Adrenal gland (tissue), 12 donors: ENCODE measurements around the gene KCNT2. TPM values are rescaled to one million over a fixed set of nuclear protein-coding genes. Genes with fewer than 3 reads are reported as not detected.
A peak's percentile ranks its signal among the peaks of the same experiment; 100 is the strongest.

Experiments used
- DNase-seq, 7 donors: peaks; one replicate each; pipeline ENCODE4 v3.0.0-alpha.2; 2019 to 2020
- H3K27ac ChIP-seq, 5 donors: fragments of 200-600 bp; sonication (generic) in 4 of 5; 1 replicate in 3 of 5; 2 replicates in 2 of 5; pipeline versions ENCODE4 v1.5.1 to v1.8.0; 2016 to 2020; ENCODE audit warnings: mild to moderate bottlenecking in 1 of 5
- H3K27me3 ChIP-seq: fragments of 200-600 bp; 2 replicates; pipeline ENCODE4 v1.8.0; 2021
- H3K36me3 ChIP-seq, 2 donors: fragments of 200-600 bp; replicated peaks in 1 of 2; 1 replicate in 1 of 2; 2 replicates in 1 of 2; pipeline versions ENCODE4 v1.5.1 to v1.8.0; 2018 to 2022
- H3K4me1 ChIP-seq, 2 donors: fragments of 200-600 bp; replicated peaks in 1 of 2; 1 replicate in 1 of 2; 2 replicates in 1 of 2; pipeline versions ENCODE4 v1.5.1 to v1.8.0; 2018 to 2021
- H3K4me3 ChIP-seq, 4 donors: fragments of 200-600 bp; sonication (generic) in 3 of 4; one replicate each; pipeline ENCODE4 v1.5.1; 2016 to 2018
- H3K9me3 ChIP-seq, 3 donors: fragments of 200-600 bp; sonication (generic) in 1 of 3; replicated peaks in 1 of 3; 1 replicate in 2 of 3; 2 replicates in 1 of 3; pipeline versions ENCODE4 v1.5.1 to v1.8.0; 2016 to 2021
- POLR2A ChIP-seq, 2 donors: fragments of 450-650 bp; IDR thresholded peaks; one replicate each; pipeline ENCODE4 v1.6.1; 2017; ENCODE audit warnings: antibody characterized with exemption in 2 of 2, mild to moderate bottlenecking in 2 of 2, moderate library complexity in 1 of 2
- WGBS, 4 donors: extraction: QIAGEN DNeasy Blood & Tissue Kit in 2 of 4; methylation state at CpG; one replicate each; pipeline versions ENCODE4 v1.1.5 to v1.1.7; 2013 to 2017; 5-methylcytosine and 5-hydroxymethylcytosine counted together
- intact Hi-C, 2 donors: fragments of 100-400 bp; cut with DNase I; formaldehyde crosslinking; loops; one replicate each; pipeline versions ENCODE4 v1.14.1 to v1.15.0; 2022 to 2023
- polyA plus RNA-seq, 3 donors: library from polyadenylated mRNA; stranded (reverse); fragments of 200-250 nt in 2 of 3; fragments of 350-450 nt in 1 of 3; fragmentation: Illumina TruSeq in 1 of 3; extraction: RNeasy Lipid Tissue Mini Kit (QIAGEN cat#74804) in 1 of 3; gene quantifications; one replicate each; pipeline ENCODE4 v1.2.3, GENCODE V29; 2013 to 2014
- total RNA-seq, 9 donors: library from RNA; depleted of rRNA in 4 of 9; stranded (reverse); fragments of >200 nt in 4 of 9; fragments of 120-200 nt in 1 of 9; fragmentation: NEBNext Ultra II Directional in 1 of 9; extraction: Animal tissue kit (Norgen Biotek cat#: 25700) in 1 of 9; gene quantifications; one replicate each; pipeline versions ENCODE4 v1.1.0 to v1.2.4, GENCODE V29; 2013 to 2023
- TF ChIP-seq, protein P1 (sequence below), 6 experiments: fragments of 450-650 bp in 4 of 6; fragments of 200-600 bp in 2 of 6; sonication (generic) in 1 of 6; IDR thresholded peaks; 1 replicate in 5 of 6; 2 replicates in 1 of 6; pipeline versions ENCODE4 v1.5.1 to v1.8.0; 2016 to 2021; ENCODE audit warnings: antibody characterized with exemption in 6 of 6, mild to moderate bottlenecking in 2 of 6, moderate library complexity in 1 of 6
- donor health status: healthy with polysubstance abuse.
- donor health status: Bipolar disorder and iron deficiency.
- donor health status: DM: yes; HTN: yes; CAD: no.
- donor health status: DM: no; HTN: no; CAD: no.
- donor health status: DM: no; HTN: no; CAD: no.
- donor health status: DM: yes; HTN: yes; CAD: no.

KCNT2 gene
- total and polyA plus RNA-seq, 12 donors: 0.54 to 4.0 (median 1.2) TPM

DNA sequence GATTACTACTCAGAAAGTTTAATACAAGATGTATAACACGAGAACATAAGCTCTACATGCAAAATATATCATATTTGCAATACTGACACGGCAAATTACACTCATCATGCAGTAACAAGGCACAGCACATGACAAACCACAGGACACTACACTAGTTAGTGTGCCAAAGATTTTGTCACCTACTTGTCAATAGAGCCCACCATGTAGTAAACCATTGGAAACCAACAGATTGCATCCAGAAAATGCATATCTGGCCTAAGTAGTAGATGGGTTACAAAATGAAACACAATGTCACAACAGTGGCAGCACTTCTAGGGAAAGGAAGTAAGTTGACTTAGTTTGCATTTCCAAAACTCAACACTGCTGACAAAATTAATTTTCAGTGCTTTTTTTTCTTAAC lies 288.9 kb downstream of the KCNT2 start:
- TF ChIP-seq, protein P1, sequence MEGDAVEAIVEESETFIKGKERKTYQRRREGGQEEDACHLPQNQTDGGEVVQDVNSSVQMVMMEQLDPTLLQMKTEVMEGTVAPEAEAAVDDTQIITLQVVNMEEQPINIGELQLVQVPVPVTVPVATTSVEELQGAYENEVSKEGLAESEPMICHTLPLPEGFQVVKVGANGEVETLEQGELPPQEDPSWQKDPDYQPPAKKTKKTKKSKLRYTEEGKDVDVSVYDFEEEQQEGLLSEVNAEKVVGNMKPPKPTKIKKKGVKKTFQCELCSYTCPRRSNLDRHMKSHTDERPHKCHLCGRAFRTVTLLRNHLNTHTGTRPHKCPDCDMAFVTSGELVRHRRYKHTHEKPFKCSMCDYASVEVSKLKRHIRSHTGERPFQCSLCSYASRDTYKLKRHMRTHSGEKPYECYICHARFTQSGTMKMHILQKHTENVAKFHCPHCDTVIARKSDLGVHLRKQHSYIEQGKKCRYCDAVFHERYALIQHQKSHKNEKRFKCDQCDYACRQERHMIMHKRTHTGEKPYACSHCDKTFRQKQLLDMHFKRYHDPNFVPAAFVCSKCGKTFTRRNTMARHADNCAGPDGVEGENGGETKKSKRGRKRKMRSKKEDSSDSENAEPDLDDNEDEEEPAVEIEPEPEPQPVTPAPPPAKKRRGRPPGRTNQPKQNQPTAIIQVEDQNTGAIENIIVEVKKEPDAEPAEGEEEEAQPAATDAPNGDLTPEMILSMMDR (IDR thresholded peaks at IDR 0.05): no peak
- no peak for TF ChIP-seq POLR2A (IDR thresholded peaks at IDR 0.05)
- Histone ChIP-seq H3K9me3 (no peaks in the 10 kb centered on the region), H3K4me1 (no peaks in the 10 kb centered on the region), H3K36me3 (no peaks in the 10 kb centered on the region), H3K27ac (no peak overlapping the region), H3K4me3 (no peak overlapping the region), H3K27me3 (no peaks in the 10 kb centered on the region)
- no peak for DNase-seq
- WGBS, 4 donors: 75 to 86% (median 82%) methylated on average over 2 of the region's 2 CpGs
- intact Hi-C loops: no loop called here

DNA sequence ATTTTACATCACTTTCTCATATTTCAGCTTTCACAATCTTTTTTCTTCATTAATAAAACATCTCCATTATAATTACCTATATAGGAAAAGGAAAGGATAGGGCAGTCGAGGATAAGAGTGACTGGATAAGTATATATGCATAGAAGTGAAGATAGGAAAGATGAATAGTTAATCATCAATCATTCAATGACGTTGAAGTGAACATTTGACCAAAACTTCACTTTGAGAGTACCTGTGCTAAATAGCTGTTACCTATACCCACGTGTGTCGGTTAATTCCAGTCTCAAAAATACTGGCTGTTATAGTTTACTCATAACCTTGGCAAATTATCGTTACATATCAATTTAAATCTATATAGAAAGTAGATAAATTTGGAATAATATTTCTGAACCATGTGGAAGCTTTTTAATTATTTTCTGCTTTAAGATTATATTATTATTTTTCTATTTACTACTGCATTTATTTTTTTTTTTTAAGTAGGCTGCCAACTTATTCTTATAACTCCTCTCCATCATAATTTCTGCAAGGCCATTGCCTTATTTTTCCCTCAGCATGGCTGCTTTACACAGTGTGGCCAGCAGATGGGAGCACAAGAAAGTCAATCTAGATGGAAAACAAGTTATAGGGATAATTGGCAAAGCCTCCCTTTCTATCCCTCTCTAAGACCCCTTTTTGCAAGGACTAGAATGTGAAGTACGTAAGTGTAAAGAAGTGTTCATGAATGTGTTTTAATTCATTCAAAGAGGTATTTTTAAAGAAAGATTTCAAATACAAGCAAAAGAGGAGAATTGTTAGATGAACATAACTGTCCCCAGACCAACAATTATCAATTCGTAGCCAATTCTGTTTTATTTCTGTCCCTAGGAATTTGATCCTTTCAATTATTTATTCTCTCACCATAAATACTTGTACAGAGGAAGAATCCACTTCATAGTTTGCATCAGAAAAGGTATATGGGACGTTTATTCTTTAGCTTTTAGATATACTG lies 290.4 kb downstream of the KCNT2 start:
- peak in 4 of 7 donors; percentile 2 to 52 (median 18) for DNase-seq
- Histone ChIP-seq H3K36me3 (no peaks in the 10 kb centered on the region), H3K4me3 (no peak overlapping the region), H3K4me1 (no peaks in the 10 kb centered on the region), H3K27me3 (no peaks in the 10 kb centered on the region), H3K27ac (no peak overlapping the region), H3K9me3 (no peaks in the 10 kb centered on the region)
- WGBS, 4 donors: 58 to 66% (median 60%) methylated on average over 8 of the region's 8 CpGs
- no peak for TF ChIP-seq POLR2A (IDR thresholded peaks at IDR 0.05)
- TF ChIP-seq, protein P1 (IDR thresholded peaks at IDR 0.05): peak in 5 of 6 experiments; percentile 21 to 49 (median 40)
- intact Hi-C loops: no loop called here

DNA sequence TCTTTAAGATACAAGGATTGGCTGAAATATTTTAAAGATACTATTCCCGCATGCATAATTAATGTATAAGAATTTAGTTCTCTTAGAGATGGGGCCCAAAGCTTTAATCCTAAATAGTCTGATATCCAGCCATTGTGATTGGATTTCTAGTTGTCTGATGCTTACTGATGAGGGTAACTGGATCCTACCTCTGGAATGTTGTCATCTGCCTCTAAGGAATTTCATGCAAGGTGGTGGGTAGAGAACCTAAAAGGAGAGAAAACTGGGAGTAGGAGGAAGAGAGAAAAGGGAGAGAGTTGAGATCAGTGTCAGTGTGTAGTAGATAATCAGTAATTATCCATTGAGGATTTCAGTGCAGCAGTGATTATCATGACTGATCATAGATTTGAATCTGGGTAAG lies 295.5 kb downstream of the KCNT2 start:
- TF ChIP-seq, protein P1 (IDR thresholded peaks at IDR 0.05): no peak
- TF ChIP-seq POLR2A (IDR thresholded peaks at IDR 0.05): no peak
- 83 to 86% (median 85%) methylated on average over 1 of the region's 1 CpG for WGBS, 4 donors
- Histone ChIP-seq H3K4me1 (no peaks in the 10 kb centered on the region), H3K27ac (no peak overlapping the region), H3K27me3 (no peaks in the 10 kb centered on the region), H3K4me3 (no peak overlapping the region), H3K9me3 (no peaks in the 10 kb centered on the region), H3K36me3 (no peaks in the 10 kb centered on the region)
- intact Hi-C loops: no loop called here
- DNase-seq: no peak

DNA sequence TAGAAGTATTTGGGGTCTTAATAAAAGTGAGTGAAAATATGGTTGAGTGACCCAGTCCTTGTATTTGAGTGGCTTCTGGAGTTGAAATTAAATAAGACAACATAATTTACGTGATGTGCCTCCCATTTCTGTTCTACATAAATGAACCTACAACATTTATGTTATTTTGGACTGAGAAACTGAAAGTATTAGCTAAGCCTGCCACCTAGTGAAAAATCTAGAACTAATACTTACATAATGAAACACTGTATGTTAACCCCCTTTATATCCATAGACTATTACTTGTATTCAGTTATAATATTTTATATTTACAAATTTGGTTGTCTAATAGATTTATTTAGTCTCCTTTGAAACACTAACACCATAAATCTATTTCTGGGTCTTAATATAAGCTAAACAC lies 298.9 kb downstream of the KCNT2 start:
- 39 to 51% (median 44%) methylated on average over 1 of the region's 1 CpG for WGBS, 4 donors
- no peaks in the 10 kb centered on the region for H3K9me3 ChIP-seq
- H3K36me3 ChIP-seq: no peaks in the 10 kb centered on the region
- no peak overlapping the region for H3K27ac ChIP-seq
- no peak overlapping the region for H3K4me3 ChIP-seq
- H3K27me3 ChIP-seq: no peaks in the 10 kb centered on the region
- TF ChIP-seq, protein P1 (IDR thresholded peaks at IDR 0.05): peak in 2 of 6 experiments; percentile 5 to 24
- no peak for TF ChIP-seq POLR2A (IDR thresholded peaks at IDR 0.05)
- H3K4me1 ChIP-seq: no peaks in the 10 kb centered on the region
- intact Hi-C loops: no loop called here
- no peak for DNase-seq
